ENCODE results near the gene BECN2.

DNA sequence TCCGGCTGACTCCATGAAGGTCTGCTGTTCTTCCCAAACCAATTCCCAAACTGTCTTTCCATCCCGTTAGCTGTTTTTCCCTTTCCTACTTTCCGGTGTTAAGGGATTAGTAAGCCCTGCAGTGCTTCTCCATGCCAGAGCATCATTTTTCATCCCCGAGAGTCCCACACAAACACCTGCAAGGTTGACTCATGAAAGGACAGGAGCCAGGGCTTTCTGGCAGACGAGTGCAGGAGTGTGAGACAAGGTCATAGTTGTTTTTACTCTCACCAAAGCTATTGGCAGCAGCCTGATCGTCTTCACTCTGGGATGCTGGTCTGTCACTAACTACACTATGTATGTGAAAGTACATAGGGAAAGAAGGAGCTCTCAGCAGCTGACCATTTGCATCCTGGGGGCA is 10.2 kb upstream of the BECN2 start:
- TF ChIP-seq, protein P1, sequence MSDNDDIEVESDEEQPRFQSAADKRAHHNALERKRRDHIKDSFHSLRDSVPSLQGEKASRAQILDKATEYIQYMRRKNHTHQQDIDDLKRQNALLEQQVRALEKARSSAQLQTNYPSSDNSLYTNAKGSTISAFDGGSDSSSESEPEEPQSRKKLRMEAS (IDR thresholded peaks at IDR 0.05): no peak
- TF ChIP-seq RAD21 (IDR thresholded peaks at IDR 0.05; ENCODE audit: low read depth): no peak
- TF ChIP-seq EP300 (IDR thresholded peaks at IDR 0.05; ENCODE audit: borderline replicate concordance): no peak
- no peak for TF ChIP-seq ZBTB7A (IDR thresholded peaks at IDR 0.05; ENCODE audit: low read depth)
- no peak for TF ChIP-seq CREB1 (IDR thresholded peaks at IDR 0.05; ENCODE audit: low read depth)
- TF ChIP-seq EGR1 (IDR thresholded peaks at IDR 0.05): no peak
- TF ChIP-seq CEBPB (IDR thresholded peaks at IDR 0.05): no peak
- TF ChIP-seq TAF1 (IDR thresholded peaks at IDR 0.05; ENCODE audit: low read depth): no peak

All from Ishikawa (cell line).